Neutrophil (primary cell): ENCODE measurements around the gene CYSRT1.

ENCODE experiments used
- H3K27ac ChIP-seq: fragments of 200-600 bp; sonication (generic); 2 replicates; pipeline ENCODE4 v1.5.1; 2016; ENCODE audit warnings: mild to moderate bottlenecking, moderate library complexity
- H3K27me3 ChIP-seq: fragments of 200-600 bp; sonication (generic); 2 replicates; pipeline ENCODE4 v1.6.0; 2016; ENCODE audit warnings: mild to moderate bottlenecking
- H3K36me3 ChIP-seq: fragments of 200-600 bp; sonication (generic); 2 replicates; pipeline ENCODE4 v1.5.1; 2017
- H3K4me1 ChIP-seq, 2 experiments: fragments of 200-600 bp in 1 of 2; sonication (generic) in 1 of 2; 1 replicate in 1 of 2; 2 replicates in 1 of 2; pipeline versions ENCODE4 v1.5.1 to v1.6.1; 2013 to 2016; ENCODE audit warnings: low read depth in 1 of 2, low read length in 1 of 2, mild to moderate bottlenecking in 1 of 2, moderate library complexity in 1 of 2; ENCODE audit not compliant: control insufficient read depth in 1 of 2, insufficient read depth in 1 of 2
- H3K4me3 ChIP-seq, 2 experiments: fragments of 200-600 bp in 1 of 2; sonication (generic) in 1 of 2; 1 replicate in 1 of 2; 2 replicates in 1 of 2; pipeline ENCODE4 v1.5.1; 2013 to 2016; ENCODE audit warnings: low read depth in 1 of 2, low read length in 1 of 2, mild to moderate bottlenecking in 1 of 2, moderate library complexity in 1 of 2
- H3K9me3 ChIP-seq: fragments of 200-600 bp; sonication (generic); 2 replicates; pipeline ENCODE4 v1.5.1; 2016
- TF ChIP-seq, protein P1 (sequence below): fragments of 200-600 bp; sonication (generic); IDR thresholded peaks from 2 replicates; pipeline ENCODE4 v1.5.1; 2016; ENCODE audit warnings: antibody characterized with exemption

CYSRT1 gene

GRCh38 chr9:137262909-137263285 is 37.9 kb downstream of the CYSRT1 start:
- H3K36me3 ChIP-seq = peaks cover 54% of the 10 kb centered on the region
- H3K27ac ChIP-seq = no peak overlapping the region
- H3K4me3 ChIP-seq = no peak overlapping the region
- H3K27me3 ChIP-seq = no peaks in the 10 kb centered on the region
- H3K4me1 ChIP-seq = no peaks in the 10 kb centered on the region
- no peaks in the 10 kb centered on the region for H3K9me3 ChIP-seq
- TF ChIP-seq, protein P1, sequence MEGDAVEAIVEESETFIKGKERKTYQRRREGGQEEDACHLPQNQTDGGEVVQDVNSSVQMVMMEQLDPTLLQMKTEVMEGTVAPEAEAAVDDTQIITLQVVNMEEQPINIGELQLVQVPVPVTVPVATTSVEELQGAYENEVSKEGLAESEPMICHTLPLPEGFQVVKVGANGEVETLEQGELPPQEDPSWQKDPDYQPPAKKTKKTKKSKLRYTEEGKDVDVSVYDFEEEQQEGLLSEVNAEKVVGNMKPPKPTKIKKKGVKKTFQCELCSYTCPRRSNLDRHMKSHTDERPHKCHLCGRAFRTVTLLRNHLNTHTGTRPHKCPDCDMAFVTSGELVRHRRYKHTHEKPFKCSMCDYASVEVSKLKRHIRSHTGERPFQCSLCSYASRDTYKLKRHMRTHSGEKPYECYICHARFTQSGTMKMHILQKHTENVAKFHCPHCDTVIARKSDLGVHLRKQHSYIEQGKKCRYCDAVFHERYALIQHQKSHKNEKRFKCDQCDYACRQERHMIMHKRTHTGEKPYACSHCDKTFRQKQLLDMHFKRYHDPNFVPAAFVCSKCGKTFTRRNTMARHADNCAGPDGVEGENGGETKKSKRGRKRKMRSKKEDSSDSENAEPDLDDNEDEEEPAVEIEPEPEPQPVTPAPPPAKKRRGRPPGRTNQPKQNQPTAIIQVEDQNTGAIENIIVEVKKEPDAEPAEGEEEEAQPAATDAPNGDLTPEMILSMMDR = no peak

GRCh38 chr9:137263506-137263905 is 38.5 kb downstream of the CYSRT1 start:
- Histone ChIP-seq H3K27me3 (no peaks in the 10 kb centered on the region), H3K27ac (no peak overlapping the region), H3K36me3 (peaks cover 60% of the 10 kb centered on the region), H3K4me3 (no peak overlapping the region), H3K9me3 (no peaks in the 10 kb centered on the region), H3K4me1 (no peaks in the 10 kb centered on the region)
- TF ChIP-seq, protein P1 = no peak

DNA sequence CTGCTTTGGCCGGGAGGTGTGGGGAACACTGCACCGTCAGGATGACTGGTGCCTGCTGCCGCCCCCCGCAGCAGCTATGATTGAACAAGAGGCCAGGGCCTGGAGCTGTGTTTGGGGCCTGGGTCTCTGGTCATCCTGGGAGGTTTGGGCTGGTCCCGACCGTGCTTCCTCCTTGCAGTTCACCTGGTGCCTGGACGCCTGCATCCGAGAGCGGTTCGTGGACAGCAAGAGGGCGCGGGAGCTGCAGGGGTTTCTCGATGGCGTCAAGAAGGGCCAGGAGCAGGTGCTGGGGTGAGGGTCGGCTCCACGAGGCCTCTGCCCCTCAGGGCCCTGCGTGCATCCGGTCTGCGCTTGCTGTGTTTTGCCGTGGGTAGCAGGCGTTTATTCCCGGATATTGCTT is 39.1 kb downstream of the CYSRT1 start:
- Histone ChIP-seq H3K27me3 (no peaks in the 10 kb centered on the region), H3K4me1 (no peaks in the 10 kb centered on the region), H3K27ac (no peak overlapping the region), H3K4me3 (no peak overlapping the region), H3K9me3 (no peaks in the 10 kb centered on the region), H3K36me3 (peaks cover 60% of the 10 kb centered on the region)
- TF ChIP-seq, protein P1 = no peak

- H3K36me3 ChIP-seq = peaks cover 71% of the 10 kb centered on the region
These were observed 40.7 kb downstream of the CYSRT1 start for GRCh38 chr9:137265496-137266161.

GRCh38 chr9:137266162-137266527 is 41.2 kb downstream of the CYSRT1 start:
- Histone ChIP-seq H3K4me3 (no peak overlapping the region), H3K9me3 (no peaks in the 10 kb centered on the region), H3K4me1 (no peaks in the 10 kb centered on the region), H3K36me3 (peaks cover 76% of the 10 kb centered on the region), H3K27ac (no peak overlapping the region), H3K27me3 (no peaks in the 10 kb centered on the region)
- TF ChIP-seq, protein P1 = no peak

More at GRCh38 chr9:137265496-137266161, 40.7 kb downstream of the CYSRT1 start:
- no peaks in the 10 kb centered on the region for H3K27me3 ChIP-seq
- no peaks in the 10 kb centered on the region for H3K9me3 ChIP-seq
- no peaks in the 10 kb centered on the region for H3K4me1 ChIP-seq
- no peak overlapping the region for H3K4me3 ChIP-seq
- TF ChIP-seq, protein P1 = no peak
- H3K27ac ChIP-seq = no peak overlapping the region
